GM23338 (cell line): ENCODE results near the gene GLOD4. TPM values are rescaled to one million over a fixed set of nuclear protein-coding genes. Genes with fewer than 3 reads are reported as not detected.

ENCODE experiments used
- ATAC-seq: fragments of 200-7000 bp; cut with Tn5 transposase; 3 replicates; pipeline ENCODE4 v1.9.1; 2020
- DNase-seq: peaks from one replicate; pipeline ENCODE4 v3.0.0-alpha.2; 2015; ENCODE audit warnings: low spot score
- H2AFZ ChIP-seq: fragments of 200-600 bp; sonication (generic); 2 replicates; pipeline ENCODE4 v1.8.0; 2016; ENCODE audit warnings: antibody characterized with exemption, mild to moderate bottlenecking, moderate library complexity
- H3F3A ChIP-seq: fragments of 200-600 bp; sonication (generic); replicated peaks from 2 replicates; pipeline ENCODE4 v1.8.0; 2017; ENCODE audit warnings: antibody characterized with exemption, mixed run types, low read depth
- H3K27ac ChIP-seq: fragments of 200-600 bp; sonication (generic); 2 replicates; pipeline ENCODE4 v1.6.1; 2016; ENCODE audit warnings: low read depth
- H3K27me3 ChIP-seq: fragments of 200-600 bp; sonication (generic); 2 replicates; pipeline ENCODE4 v1.8.0; 2016; ENCODE audit warnings: mild to moderate bottlenecking, mixed run types, moderate library complexity; ENCODE audit not compliant: insufficient read depth
- H3K36me3 ChIP-seq: fragments of 200-600 bp; sonication (generic); 2 replicates; pipeline ENCODE4 v1.8.0; 2016; ENCODE audit warnings: mild to moderate bottlenecking; ENCODE audit not compliant: insufficient read depth
- H3K4me1 ChIP-seq: fragments of 200-600 bp; sonication (generic); 2 replicates; pipeline ENCODE4 v1.8.0; 2016; ENCODE audit warnings: mild to moderate bottlenecking, moderate library complexity; ENCODE audit not compliant: insufficient read depth
- H3K4me2 ChIP-seq: fragments of 200-600 bp; sonication (generic); 2 replicates; pipeline ENCODE4 v1.7.1; 2017; ENCODE audit warnings: mixed run types
- H3K4me3 ChIP-seq: fragments of 200-600 bp; sonication (generic); 2 replicates; pipeline ENCODE4 v1.6.1; 2016; ENCODE audit warnings: mixed run types
- H3K79me2 ChIP-seq: fragments of 200-600 bp; sonication (generic); replicated peaks from 2 replicates; pipeline ENCODE4 v1.8.0; 2017; ENCODE audit warnings: mild to moderate bottlenecking; ENCODE audit not compliant: insufficient read depth
- H3K9me2 ChIP-seq: fragments of 200-600 bp; sonication (generic); 2 replicates; pipeline ENCODE4 v1.8.0; 2017; ENCODE audit not compliant: insufficient read depth
- H4K20me1 ChIP-seq: fragments of 200-600 bp; sonication (generic); replicated peaks from 2 replicates; pipeline ENCODE4 v1.8.0; 2017; ENCODE audit warnings: mild to moderate bottlenecking; ENCODE audit not compliant: insufficient read depth
- H3K27ac Mint-ChIP-seq: 2 replicates; pipeline ENCODE4 v1.8.0; 2020; ENCODE audit warnings: inconsistent platforms, mild to moderate bottlenecking, moderate library complexity, mixed read lengths
- H3K27me3 Mint-ChIP-seq: 3 replicates; pipeline ENCODE4 v1.8.0; 2022; ENCODE audit warnings: low read depth, mild to moderate bottlenecking, moderate library complexity, mixed read lengths, inconsistent platforms; ENCODE audit not compliant: insufficient read depth, poor library complexity
- H3K36me3 Mint-ChIP-seq: 3 replicates; pipeline ENCODE4 v1.8.0; 2021; ENCODE audit warnings: low read depth, mild to moderate bottlenecking, inconsistent platforms, moderate library complexity, mixed read lengths
- H3K4me1 Mint-ChIP-seq: 3 replicates; pipeline ENCODE4 v1.8.0; 2020; ENCODE audit warnings: mild to moderate bottlenecking, inconsistent platforms, mixed read lengths
- H3K4me3 Mint-ChIP-seq: 3 replicates; pipeline ENCODE4 v1.8.0; 2021; ENCODE audit warnings: moderate library complexity, mild to moderate bottlenecking, inconsistent platforms, mixed read lengths
- H3K9me3 Mint-ChIP-seq: 3 replicates; pipeline ENCODE4 v1.8.0; 2020; ENCODE audit warnings: moderate library complexity, mild to moderate bottlenecking, inconsistent platforms, mixed read lengths
- EZH2phosphoT487 ChIP-seq: fragments of 200-600 bp; sonication (generic); IDR thresholded peaks from one replicate; pipeline ENCODE4 v1.8.1; 2018; ENCODE audit warnings: antibody characterized with exemption; ENCODE audit not compliant: unreplicated experiment
- POLR2AphosphoS5 ChIP-seq: IDR thresholded peaks from 2 replicates; pipeline ENCODE4 v1.6.1; 2016; ENCODE audit warnings: antibody characterized with exemption, low read depth
- polyA plus RNA-seq: library from polyadenylated mRNA; unstranded; fragments of >200 nt; fragmentation: Nextera tagmentation; extraction: Ambion mirVana; gene quantifications from 2 replicates; pipeline ENCODE4 v1.2.1, GENCODE V29; 2016
- total RNA-seq: library from RNA; depleted of rRNA; stranded (reverse); fragments of >200 nt; shearing (Covaris generic); gene quantifications from 2 replicates; pipeline ENCODE4 v1.2.3, GENCODE V29; 2014
- TF ChIP-seq, protein P1 (sequence below): fragments of 250-450 bp; sonication (Bioruptor Pico); IDR thresholded peaks from 2 replicates; pipeline ENCODE4 v1.5.0; 2020; ENCODE audit warnings: mild to moderate bottlenecking, moderate library complexity
- TF ChIP-seq, protein P2 (sequence below): IDR thresholded peaks from one replicate; pipeline ENCODE4 v1.6.1; 2018; ENCODE audit warnings: antibody characterized with exemption; ENCODE audit not compliant: unreplicated experiment
- TF ChIP-seq, protein P3 (sequence below): IDR thresholded peaks from 2 replicates; pipeline ENCODE4 v1.6.1; 2016; ENCODE audit warnings: antibody characterized with exemption

Gene GLOD4
- total and polyA plus RNA-seq, 2 experiments from 2014 or later = 120 to 122 TPM

DNA sequence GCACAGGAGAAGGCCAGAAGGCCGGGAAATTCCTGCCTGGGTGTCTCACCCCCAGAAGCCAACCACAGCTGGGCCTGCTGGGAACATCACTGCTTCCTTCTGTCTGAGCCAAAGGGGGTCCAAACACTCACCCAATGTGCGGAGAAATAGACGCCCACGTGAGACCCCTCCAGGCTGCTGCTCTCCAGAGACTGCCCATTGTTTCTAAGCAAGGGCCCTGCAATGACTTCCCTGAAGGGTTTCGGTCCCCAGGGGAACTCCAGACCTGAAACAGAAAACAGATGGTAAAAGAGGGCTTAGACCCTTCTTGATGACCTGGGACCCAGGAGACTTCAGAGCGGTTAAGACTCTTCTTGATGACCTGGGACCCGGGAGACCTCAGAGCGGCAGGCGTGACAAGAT is 41.4 kb upstream of the GLOD4 start (continued):
- TF ChIP-seq, protein P1, sequence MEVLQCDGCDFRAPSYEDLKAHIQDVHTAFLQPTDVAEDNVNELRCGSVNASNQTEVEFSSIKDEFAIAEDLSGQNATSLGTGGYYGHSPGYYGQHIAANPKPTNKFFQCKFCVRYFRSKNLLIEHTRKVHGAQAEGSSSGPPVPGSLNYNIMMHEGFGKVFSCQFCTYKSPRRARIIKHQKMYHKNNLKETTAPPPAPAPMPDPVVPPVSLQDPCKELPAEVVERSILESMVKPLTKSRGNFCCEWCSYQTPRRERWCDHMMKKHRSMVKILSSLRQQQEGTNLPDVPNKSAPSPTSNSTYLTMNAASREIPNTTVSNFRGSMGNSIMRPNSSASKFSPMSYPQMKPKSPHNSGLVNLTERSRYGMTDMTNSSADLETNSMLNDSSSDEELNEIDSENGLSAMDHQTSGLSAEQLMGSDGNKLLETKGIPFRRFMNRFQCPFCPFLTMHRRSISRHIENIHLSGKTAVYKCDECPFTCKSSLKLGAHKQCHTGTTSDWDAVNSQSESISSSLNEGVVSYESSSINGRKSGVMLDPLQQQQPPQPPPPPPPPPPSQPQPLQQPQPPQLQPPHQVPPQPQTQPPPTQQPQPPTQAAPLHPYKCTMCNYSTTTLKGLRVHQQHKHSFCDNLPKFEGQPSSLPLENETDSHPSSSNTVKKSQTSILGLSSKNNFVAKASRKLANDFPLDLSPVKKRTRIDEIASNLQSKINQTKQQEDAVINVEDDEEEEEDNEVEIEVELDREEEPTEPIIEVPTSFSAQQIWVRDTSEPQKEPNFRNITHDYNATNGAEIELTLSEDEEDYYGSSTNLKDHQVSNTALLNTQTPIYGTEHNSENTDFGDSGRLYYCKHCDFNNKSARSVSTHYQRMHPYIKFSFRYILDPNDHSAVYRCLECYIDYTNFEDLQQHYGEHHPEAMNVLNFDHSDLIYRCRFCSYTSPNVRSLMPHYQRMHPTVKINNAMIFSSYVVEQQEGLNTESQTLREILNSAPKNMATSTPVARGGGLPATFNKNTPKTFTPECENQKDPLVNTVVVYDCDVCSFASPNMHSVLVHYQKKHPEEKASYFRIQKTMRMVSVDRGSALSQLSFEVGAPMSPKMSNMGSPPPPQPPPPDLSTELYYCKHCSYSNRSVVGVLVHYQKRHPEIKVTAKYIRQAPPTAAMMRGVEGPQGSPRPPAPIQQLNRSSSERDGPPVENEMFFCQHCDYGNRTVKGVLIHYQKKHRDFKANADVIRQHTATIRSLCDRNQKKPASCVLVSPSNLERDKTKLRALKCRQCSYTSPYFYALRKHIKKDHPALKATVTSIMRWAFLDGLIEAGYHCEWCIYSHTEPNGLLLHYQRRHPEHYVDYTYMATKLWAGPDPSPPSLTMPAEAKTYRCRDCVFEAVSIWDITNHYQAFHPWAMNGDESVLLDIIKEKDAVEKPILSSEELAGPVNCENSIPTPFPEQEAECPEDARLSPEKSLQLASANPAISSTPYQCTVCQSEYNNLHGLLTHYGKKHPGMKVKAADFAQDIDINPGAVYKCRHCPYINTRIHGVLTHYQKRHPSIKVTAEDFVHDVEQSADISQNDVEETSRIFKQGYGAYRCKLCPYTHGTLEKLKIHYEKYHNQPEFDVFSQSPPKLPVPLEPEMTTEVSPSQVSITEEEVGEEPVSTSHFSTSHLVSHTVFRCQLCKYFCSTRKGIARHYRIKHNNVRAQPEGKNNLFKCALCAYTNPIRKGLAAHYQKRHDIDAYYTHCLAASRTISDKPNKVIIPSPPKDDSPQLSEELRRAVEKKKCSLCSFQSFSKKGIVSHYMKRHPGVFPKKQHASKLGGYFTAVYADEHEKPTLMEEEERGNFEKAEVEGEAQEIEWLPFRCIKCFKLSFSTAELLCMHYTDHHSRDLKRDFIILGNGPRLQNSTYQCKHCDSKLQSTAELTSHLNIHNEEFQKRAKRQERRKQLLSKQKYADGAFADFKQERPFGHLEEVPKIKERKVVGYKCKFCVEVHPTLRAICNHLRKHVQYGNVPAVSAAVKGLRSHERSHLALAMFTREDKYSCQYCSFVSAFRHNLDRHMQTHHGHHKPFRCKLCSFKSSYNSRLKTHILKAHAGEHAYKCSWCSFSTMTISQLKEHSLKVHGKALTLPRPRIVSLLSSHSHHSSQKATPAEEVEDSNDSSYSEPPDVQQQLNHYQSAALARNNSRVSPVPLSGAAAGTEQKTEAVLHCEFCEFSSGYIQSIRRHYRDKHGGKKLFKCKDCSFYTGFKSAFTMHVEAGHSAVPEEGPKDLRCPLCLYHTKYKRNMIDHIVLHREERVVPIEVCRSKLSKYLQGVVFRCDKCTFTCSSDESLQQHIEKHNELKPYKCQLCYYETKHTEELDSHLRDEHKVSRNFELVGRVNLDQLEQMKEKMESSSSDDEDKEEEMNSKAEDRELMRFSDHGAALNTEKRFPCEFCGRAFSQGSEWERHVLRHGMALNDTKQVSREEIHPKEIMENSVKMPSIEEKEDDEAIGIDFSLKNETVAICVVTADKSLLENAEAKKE = no peak
- TF ChIP-seq POLR2AphosphoS5 (no peak), EZH2phosphoT487 (no peak)
- TF ChIP-seq, protein P2, sequence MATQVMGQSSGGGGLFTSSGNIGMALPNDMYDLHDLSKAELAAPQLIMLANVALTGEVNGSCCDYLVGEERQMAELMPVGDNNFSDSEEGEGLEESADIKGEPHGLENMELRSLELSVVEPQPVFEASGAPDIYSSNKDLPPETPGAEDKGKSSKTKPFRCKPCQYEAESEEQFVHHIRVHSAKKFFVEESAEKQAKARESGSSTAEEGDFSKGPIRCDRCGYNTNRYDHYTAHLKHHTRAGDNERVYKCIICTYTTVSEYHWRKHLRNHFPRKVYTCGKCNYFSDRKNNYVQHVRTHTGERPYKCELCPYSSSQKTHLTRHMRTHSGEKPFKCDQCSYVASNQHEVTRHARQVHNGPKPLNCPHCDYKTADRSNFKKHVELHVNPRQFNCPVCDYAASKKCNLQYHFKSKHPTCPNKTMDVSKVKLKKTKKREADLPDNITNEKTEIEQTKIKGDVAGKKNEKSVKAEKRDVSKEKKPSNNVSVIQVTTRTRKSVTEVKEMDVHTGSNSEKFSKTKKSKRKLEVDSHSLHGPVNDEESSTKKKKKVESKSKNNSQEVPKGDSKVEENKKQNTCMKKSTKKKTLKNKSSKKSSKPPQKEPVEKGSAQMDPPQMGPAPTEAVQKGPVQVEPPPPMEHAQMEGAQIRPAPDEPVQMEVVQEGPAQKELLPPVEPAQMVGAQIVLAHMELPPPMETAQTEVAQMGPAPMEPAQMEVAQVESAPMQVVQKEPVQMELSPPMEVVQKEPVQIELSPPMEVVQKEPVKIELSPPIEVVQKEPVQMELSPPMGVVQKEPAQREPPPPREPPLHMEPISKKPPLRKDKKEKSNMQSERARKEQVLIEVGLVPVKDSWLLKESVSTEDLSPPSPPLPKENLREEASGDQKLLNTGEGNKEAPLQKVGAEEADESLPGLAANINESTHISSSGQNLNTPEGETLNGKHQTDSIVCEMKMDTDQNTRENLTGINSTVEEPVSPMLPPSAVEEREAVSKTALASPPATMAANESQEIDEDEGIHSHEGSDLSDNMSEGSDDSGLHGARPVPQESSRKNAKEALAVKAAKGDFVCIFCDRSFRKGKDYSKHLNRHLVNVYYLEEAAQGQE = no peak

DNA sequence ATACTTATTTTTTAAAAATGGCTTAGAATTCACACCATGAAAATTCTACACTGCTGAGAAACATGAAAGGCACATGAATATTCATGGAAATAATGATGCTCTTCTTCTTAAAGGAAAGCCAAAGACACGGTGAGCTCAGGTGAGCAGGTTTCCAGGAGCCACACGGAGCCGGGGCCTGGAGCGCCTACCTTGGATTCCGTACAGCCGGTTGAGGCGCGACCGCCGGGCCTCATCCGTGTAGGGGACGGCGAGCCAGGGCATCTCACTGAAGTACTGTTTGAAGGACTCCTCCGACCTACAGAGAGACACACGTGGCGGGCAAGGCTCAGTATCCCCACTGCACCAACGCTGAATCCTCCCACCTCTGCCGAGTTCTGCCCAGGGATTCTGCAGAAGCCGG is 37.2 kb upstream of the GLOD4 start:
- DNase-seq (no peak), ATAC-seq (no peak)
- H3F3A ChIP-seq = no peaks in the 10 kb centered on the region
- no peaks in the 10 kb centered on the region for H3K4me1 ChIP-seq
- no peak overlapping the region for H3K4me2 ChIP-seq
- no peak overlapping the region for H2AFZ ChIP-seq
- H3K9me2 ChIP-seq = no peaks in the 10 kb centered on the region
- no peaks in the 10 kb centered on the region for H3K27me3 ChIP-seq
- H3K4me3 ChIP-seq = no peak overlapping the region
- no peak overlapping the region for H3K27ac Mint-ChIP-seq
- 0 out of 2 replicates have a peak, but pooled peaks cover 3% of the 10 kb centered on the region for H4K20me1 ChIP-seq
- peaks cover 2% of the 10 kb centered on the region for H3K27me3 Mint-ChIP-seq
- no peaks in the 10 kb centered on the region for H3K79me2 ChIP-seq
- H3K27ac ChIP-seq = no peak overlapping the region
- no peaks in the 10 kb centered on the region; the same call in 2 of the 3 replicates for H3K9me3 Mint-ChIP-seq
- H3K36me3 ChIP-seq = peaks cover 4% of the 10 kb centered on the region; the same call in 1 of the 2 replicates
- no peaks in the 10 kb centered on the region for H3K4me1 Mint-ChIP-seq
- H3K4me3 Mint-ChIP-seq = no peak overlapping the region
- peaks cover 59% of the 10 kb centered on the region for H3K36me3 Mint-ChIP-seq
- TF ChIP-seq POLR2AphosphoS5 (no peak), EZH2phosphoT487 (no peak)
- TF ChIP-seq, protein P3, sequence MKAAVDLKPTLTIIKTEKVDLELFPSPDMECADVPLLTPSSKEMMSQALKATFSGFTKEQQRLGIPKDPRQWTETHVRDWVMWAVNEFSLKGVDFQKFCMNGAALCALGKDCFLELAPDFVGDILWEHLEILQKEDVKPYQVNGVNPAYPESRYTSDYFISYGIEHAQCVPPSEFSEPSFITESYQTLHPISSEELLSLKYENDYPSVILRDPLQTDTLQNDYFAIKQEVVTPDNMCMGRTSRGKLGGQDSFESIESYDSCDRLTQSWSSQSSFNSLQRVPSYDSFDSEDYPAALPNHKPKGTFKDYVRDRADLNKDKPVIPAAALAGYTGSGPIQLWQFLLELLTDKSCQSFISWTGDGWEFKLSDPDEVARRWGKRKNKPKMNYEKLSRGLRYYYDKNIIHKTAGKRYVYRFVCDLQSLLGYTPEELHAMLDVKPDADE = no peak
